ENCODE results near the gene SHROOM4.

DNA sequence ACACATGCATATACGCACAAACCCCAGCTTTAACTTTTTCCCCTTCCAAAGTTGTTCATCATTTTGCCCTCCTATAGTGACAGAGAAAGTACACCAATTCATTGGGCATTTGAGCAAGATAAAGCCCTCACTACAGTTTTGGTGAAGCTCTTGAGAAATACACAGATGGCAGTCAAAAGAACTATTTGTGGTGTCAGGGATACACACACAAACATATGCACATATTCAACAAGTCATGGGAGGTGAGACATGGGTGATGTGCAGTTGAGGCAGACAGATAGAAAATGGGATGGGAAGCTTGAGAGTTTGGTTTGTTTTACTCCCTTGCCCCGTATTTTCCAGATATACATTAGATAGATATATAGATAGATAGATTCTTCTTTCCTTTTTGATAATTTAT is 11.8 kb upstream of the SHROOM4 start:
- TF ChIP-seq CTCF (conservative IDR thresholded peaks at IDR 0.05; ENCODE audit: low read depth in 2 of 2): no peak
- TF ChIP-seq POLR2AphosphoS5 (IDR thresholded peaks at IDR 0.05; ENCODE audit: low read depth): no peak
- TF ChIP-seq, protein P1, sequence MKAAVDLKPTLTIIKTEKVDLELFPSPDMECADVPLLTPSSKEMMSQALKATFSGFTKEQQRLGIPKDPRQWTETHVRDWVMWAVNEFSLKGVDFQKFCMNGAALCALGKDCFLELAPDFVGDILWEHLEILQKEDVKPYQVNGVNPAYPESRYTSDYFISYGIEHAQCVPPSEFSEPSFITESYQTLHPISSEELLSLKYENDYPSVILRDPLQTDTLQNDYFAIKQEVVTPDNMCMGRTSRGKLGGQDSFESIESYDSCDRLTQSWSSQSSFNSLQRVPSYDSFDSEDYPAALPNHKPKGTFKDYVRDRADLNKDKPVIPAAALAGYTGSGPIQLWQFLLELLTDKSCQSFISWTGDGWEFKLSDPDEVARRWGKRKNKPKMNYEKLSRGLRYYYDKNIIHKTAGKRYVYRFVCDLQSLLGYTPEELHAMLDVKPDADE (IDR thresholded peaks at IDR 0.05): no peak
- TF ChIP-seq NANOG (IDR thresholded peaks at IDR 0.05; ENCODE audit: borderline replicate concordance): no peak
- no peak for TF ChIP-seq ZNF331 (CRISPR knock-in tag; IDR thresholded peaks at IDR 0.05; ENCODE audit: low read depth)
- no peak for TF ChIP-seq JUNB (IDR thresholded peaks at IDR 0.05; ENCODE audit: unreplicated experiment)
- no peak for TF ChIP-seq CREB1 (CRISPR knock-in tag; IDR thresholded peaks at IDR 0.05; ENCODE audit: low read depth)
- TF ChIP-seq STAT1 (IDR thresholded peaks at IDR 0.05; ENCODE audit: unreplicated experiment): no peak
- no peak for TF ChIP-seq EZH2 (IDR thresholded peaks at IDR 0.05; ENCODE audit: low read depth, unreplicated experiment)
